SW 1271 (cell line): ENCODE measurements around the gene KCNE4.

Source experiments
- DNase-seq, 2 experiments: peaks; one replicate each; lab custom pipeline; 2025; lab: John Stamatoyannopoulos, UW

The KCNE4 gene

GRCh38 chr2:223041527-223042109 is 10.4 kb upstream of the KCNE4 start:
- peak; percentile 38 to 53 for DNase-seq

DNA sequence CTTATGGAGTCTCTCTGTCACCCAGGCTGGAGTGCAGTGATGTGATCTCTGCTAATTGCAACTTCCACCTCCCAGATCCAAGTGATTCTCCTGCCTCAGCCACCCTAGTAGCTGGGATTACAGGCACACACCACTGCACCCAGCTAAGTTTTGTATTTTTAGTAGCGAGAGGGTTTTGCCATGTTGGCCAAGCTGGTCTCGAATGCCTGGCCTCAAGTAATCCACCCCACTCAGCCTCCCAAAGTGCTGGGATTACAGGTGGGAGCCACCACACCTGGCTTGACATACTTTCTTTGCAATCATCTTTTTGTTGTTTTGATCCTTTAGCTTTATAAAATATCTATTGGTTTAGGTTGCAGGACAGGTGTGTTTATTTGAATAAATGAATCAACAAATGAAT is 9.7 kb upstream of the KCNE4 start:
- DNase-seq: no peak

DNA sequence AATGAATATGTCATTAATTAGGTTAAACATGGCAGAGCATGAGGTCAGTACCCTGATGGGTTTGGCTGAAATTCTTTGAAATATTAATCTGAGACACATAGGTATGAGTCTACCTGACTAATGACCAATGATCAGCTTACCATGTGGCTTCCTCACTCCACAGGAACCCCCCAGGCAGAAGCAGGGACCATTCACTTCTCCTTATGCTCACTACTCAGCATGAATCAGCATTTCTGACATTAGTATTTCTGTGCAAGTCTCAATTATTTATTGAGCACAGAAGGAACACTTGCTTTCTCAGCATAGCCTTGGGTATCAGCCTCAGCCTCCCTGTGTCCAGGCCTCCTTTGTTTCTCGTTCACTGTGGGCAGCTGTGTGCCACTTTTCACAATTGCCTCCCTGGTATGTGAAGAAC is 9.3 kb upstream of the KCNE4 start:
- DNase-seq: no peak

GRCh38 chr2:223043164-223043941 is 8.6 kb upstream of the KCNE4 start:
- DNase-seq: no peak

- DNase-seq: no peak
Measured at GRCh38 chr2:223044092-223044836, 7.7 kb upstream of the KCNE4 start.

DNA sequence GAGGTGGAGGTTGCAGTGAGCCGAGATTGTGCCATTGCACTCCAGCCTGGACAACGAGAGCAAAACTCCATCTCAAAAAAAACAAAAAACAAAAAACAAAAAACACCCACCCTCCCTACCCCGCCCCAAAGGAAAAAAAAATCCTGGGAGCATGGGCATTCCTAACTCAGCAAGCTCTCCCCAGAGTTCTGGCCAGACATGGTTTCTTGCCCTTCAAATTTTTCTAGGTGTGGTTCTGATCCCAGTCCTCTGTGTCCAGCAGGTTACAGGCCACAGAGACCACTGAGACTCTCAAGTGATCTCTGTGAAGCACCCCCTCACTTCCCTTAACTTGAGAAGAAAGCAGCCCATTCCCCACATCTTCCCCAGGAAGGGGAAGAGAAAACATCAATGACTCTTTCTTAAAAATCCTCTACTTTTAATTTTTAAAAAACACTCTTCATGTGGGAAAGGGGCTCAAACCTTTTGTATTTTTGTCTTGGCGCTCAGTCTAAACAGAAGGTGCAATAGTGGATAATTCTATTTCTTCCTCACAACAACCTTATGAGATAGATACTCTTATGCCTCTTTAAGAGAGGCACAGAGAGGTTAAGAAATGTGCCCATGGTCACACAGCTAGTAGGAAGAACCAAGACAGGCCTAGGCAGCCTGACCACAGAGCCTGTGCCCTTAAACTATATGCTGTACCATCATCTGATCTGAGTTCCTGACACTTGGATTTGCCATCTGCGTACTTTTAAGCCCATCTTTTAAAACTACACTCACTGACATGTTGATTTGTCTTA is 6.9 kb upstream of the KCNE4 start:
- DNase-seq: no peak

GRCh38 chr2:223046470-223047040 is 5.4 kb upstream of the KCNE4 start:
- DNase-seq: no peak

- no peak for DNase-seq
Measured at GRCh38 chr2:223047260-223047761, 4.7 kb upstream of the KCNE4 start.

GRCh38 chr2:223048519-223048918 is 3.5 kb upstream of the KCNE4 start:
- no peak for DNase-seq

DNA sequence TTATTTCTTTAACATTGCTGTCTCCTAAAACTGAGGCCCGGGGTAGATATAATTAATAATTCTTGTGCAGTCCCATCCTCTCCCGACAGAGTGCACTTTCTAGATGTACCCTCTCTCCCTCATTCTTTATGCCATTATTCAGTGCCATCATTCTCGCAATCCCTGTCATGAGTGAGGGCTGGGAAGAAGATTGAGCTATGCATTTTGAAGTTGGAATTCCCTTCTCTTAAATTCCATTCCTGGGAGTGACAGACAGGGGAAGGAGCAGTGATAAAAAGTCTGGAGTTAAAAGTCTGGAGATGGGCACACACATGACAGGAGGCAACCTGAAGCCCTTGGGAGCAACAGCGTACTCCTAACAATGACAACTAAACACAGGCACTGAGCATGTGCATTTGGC is 2.6 kb upstream of the KCNE4 start:
- DNase-seq: no peak

- no peak for DNase-seq
Measured at GRCh38 chr2:223050188-223050587, 1.8 kb upstream of the KCNE4 start.

GRCh38 chr2:223050900-223051504 is 988 bp upstream of the KCNE4 start:
- no peak for DNase-seq

GRCh38 chr2:223052548-223053483 is 826 bp downstream of the KCNE4 start:
- no peak for DNase-seq

DNA sequence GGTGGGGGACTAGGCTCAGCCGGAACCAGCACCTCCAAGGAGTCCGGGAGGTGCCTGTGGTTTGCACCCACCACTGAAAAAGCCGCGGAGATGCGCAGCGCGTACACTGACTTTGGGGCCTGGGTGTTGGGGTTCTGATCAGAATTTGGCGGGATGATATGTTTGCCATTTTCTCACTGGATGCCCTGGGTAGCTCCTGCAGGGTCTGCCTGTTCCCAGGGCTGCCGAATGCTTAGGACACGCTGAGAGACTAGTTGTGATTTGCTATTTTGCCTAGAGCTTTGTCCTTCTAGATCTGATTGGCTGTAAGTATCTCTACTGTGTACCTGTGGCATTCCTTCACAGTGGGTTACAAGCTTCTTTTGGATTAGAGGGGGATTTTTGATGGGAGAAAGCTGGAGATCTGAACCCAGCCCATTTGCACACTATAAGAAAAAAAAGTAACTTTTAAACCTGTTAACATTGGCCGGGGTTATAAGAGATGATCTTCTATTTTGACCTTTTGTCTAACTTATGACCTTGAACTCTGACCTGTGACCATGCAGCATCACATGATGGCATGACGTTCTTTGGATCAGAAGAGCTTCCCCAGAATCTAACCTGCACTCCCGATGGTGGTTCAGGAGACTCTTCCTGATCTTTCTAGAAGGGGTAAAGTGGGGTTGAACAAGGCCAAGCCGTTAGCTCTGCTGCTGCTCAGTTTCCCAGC is 1.6 kb downstream of the KCNE4 start:
- DNase-seq: no peak

DNA sequence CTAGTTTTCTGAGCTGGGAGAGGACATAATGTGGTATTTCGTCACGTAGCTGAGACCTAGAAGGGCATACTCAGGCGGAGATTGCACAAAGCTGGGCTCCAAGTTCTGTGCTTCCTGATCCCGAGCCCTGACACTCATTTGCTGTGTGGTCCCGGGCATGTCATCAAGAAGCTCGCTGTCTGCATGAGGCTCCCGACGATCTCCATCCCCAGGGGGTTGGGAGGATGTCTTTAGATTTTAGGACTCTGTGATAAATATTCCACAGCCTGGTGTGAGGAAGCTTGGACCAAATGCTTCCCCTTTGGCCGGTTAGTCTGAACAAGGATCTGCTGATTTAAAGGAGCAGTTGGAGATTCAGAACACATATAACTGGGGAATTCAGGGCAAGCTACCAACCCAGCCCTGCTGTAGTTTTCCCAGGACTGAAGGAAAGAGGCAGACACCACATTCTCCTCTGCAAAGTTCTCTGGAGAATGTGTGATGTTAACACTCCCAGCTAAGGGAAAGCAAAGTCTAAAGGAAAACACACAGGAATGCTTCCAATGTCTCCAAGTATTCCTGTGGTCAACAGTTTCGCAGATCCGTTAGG is 2.3 kb downstream of the KCNE4 start:
- DNase-seq: no peak

- DNase-seq: no peak
Measured at GRCh38 chr2:223055140-223055539, 3.1 kb downstream of the KCNE4 start.

GRCh38 chr2:223055836-223056235 is 3.8 kb downstream of the KCNE4 start:
- DNase-seq: no peak

GRCh38 chr2:223056701-223057418 is 4.9 kb downstream of the KCNE4 start:
- DNase-seq: no peak
